Measurements from ENCODE around the gene NFIB.

DNA sequence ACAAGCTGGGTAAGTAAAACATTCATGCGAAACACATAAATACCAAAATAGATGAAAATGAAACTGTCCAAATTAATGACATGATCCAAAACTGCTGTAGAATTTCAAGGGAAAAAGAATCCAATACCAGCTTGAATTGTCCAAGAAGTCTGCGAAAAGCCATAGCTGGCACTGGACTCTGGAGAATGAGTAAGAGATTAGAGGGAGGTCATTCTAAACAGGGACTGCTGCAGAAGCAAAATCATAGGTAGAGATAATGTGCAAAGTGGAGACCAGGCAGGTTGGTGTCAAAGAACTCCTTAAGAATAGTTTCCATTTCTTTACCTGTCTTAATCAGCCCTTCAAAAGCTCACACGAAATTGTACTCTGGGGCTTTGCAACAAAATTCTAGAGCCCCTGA, 162.5 kb downstream of the NFIB start:
- TF ChIP-seq, protein P1, sequence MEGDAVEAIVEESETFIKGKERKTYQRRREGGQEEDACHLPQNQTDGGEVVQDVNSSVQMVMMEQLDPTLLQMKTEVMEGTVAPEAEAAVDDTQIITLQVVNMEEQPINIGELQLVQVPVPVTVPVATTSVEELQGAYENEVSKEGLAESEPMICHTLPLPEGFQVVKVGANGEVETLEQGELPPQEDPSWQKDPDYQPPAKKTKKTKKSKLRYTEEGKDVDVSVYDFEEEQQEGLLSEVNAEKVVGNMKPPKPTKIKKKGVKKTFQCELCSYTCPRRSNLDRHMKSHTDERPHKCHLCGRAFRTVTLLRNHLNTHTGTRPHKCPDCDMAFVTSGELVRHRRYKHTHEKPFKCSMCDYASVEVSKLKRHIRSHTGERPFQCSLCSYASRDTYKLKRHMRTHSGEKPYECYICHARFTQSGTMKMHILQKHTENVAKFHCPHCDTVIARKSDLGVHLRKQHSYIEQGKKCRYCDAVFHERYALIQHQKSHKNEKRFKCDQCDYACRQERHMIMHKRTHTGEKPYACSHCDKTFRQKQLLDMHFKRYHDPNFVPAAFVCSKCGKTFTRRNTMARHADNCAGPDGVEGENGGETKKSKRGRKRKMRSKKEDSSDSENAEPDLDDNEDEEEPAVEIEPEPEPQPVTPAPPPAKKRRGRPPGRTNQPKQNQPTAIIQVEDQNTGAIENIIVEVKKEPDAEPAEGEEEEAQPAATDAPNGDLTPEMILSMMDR (conservative IDR thresholded peaks at IDR 0.05 in 1 of 2, IDR thresholded peaks at IDR 0.05 in 1 of 2; ENCODE audit: extremely low read depth in 1 of 2, insufficient read depth in 1 of 2, low read depth in 1 of 2, low read length in 2 of 2), result no peak
- TF ChIP-seq EZH2 (IDR thresholded peaks at IDR 0.05; ENCODE audit: borderline replicate concordance, low read length), result no peak

Measured in mammary epithelial cell (primary cell).